ENCODE results near the gene DHFR2.
A peak's percentile ranks its signal among the peaks of the same experiment; 100 is the strongest.
"Not testable (repeated sequence)": the region's sequence is repeated elsewhere in the genome, so short reads cannot be mapped to it uniquely, and the experiment has no call there.

The DHFR2 gene

DNA sequence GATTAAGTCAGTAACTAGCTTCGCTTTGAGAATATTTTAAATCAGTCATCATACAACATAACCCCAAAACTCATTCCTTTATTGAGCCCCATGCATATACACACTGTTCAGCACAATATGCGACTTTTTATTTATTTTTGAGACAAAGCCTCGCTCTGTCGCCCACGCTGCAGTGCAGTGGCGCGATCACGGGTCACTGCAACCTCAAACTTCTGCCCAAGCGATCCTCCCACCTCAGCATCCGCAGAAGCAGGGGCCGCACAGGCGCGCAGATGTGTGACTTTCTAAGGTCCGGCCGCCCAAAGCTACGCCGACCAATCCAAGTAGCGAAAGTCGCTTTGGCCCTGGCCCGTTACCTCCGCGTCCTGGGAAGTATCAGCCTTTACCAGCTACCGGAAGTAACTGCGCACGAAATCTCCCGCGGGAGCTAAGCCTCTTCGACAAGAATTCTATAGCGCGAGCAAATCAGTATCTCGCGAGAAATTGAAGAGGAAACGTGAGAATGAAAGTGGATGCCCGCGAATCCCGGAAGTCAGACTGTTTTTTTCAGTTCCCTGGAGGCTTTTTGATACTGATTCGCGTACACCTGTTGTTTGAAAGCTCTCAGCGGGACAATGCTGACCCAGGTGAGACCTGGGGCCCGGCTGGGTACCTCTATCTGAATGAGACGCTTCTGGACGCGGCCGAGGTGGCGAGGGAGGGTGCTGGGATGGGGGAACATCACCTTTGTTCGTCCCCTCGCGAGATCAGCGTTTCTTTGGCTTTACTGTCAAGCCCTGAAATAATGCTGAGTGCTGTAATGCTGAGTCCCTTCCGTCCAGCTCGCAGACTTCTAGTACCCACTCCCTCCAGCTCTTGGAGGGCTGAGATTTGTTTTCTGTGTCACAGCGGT is at the start of gene DHFR2, which contains the start of gene NSUN3:
Gene DHFR2, minus strand, starts transcription at position 404 of the 892 bp plus-strand sequence. CDS start 1,405 bp downstream, outside the sequence.
Gene NSUN3, plus strand, starts transcription at position 549 of the 892 bp plus-strand sequence. Its CDS starts 66 bp downstream, at position 615.
- Histone ChIP-seq H3K4me3 (ENCODE audit: low read depth, low read length) (peak within 1 kb of the TSS; percentile 73), H3K36me3 (ENCODE audit: control insufficient read depth, insufficient read depth, low read length) (no peaks in the 10 kb centered on the region), H3K9me3 (ENCODE audit: control insufficient read depth, insufficient read depth, low read length) (no peaks in the 10 kb centered on the region), H3K27me3 (ENCODE audit: control insufficient read depth, insufficient read depth, low read length) (no peaks in the 10 kb centered on the region), H3K4me1 (ENCODE audit: control insufficient read depth, insufficient read depth, low read length) (peaks cover 4% of the 10 kb centered on the region), H3K9ac (ENCODE audit: low read depth, low read length) (peak within 1 kb of the TSS; percentile 91)

DNA sequence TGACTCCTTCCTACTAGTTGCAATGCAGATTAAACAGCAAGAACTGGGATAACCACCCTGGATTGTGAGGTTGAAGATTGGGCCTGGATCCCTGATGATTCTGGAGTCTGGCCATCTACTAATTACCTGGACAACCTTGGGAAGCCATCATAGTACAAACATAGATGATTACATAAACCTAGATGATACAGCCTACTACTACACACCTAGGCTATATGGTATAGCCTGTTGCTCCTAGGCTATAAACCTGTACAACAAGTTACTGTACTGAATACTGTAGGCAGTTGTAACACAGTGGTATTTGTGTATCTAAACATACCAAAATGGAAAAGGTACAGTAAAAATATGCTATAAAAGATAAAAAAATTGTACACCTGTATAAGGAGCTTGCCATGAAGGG is 48.1 kb upstream of the DHFR2 start:
- no peaks in the 10 kb centered on the region for H3K27me3 ChIP-seq (ENCODE audit: control insufficient read depth, insufficient read depth, low read length)
- no peak overlapping the region for H3K9ac ChIP-seq (ENCODE audit: low read depth, low read length)
- no peak overlapping the region for H3K4me3 ChIP-seq (ENCODE audit: low read depth, low read length)
- H3K4me1 ChIP-seq (ENCODE audit: control insufficient read depth, insufficient read depth, low read length) = no peaks in the 10 kb centered on the region
- H3K36me3 ChIP-seq (ENCODE audit: control insufficient read depth, insufficient read depth, low read length) = peaks cover 3% of the 10 kb centered on the region
- H3K9me3 ChIP-seq (ENCODE audit: control insufficient read depth, insufficient read depth, low read length) = no peaks in the 10 kb centered on the region

DNA sequence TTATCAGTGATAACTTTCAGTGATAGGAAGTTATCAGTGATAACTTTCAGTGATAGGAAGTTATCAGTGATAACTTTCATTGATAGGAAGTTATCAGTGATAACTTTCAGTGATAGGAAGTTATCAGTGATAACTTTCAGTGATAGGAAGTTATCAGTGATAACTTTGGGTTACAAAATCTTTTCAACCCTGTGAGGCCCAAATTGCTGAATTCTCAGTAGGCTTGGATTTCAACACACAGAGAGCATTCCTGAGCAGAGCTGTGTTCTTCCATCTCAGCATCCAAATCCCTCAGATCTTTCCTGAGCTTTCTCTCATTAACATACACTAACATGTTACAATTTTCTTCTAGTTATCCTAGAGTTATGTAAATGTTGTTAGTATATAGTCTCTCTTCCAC is 47.5 kb upstream of the DHFR2 start:
- not testable (repeated sequence) for H3K4me3 ChIP-seq (ENCODE audit: low read depth, low read length); H3K4me1 ChIP-seq (ENCODE audit: control insufficient read depth, insufficient read depth, low read length); H3K27me3 ChIP-seq (ENCODE audit: control insufficient read depth, insufficient read depth, low read length); H3K36me3 ChIP-seq (ENCODE audit: control insufficient read depth, insufficient read depth, low read length); H3K9me3 ChIP-seq (ENCODE audit: control insufficient read depth, insufficient read depth, low read length); H3K9ac ChIP-seq (ENCODE audit: low read depth, low read length)

DNA sequence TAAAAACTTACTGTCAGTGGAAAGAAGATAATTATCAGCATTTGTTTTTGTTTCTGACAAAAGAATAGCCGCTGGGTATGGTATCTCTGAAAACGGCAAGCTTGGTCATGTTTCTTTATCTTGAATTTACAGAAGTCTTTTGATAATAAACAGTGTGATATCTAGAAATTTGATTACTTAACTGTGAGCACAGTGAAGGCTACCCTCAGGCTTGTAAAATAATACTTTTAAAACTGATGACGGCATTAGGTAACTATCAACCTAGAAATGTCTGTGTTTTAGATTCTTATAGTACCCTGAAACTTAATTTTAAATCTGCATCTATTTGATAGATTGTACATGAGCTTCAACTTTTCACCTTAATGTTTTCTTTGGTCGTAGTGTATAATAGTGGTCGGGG is 43.6 kb upstream of the DHFR2 start:
- H3K4me1 ChIP-seq (ENCODE audit: control insufficient read depth, insufficient read depth, low read length) = no peaks in the 10 kb centered on the region
- H3K4me3 ChIP-seq (ENCODE audit: low read depth, low read length) = no peak overlapping the region
- H3K36me3 ChIP-seq (ENCODE audit: control insufficient read depth, insufficient read depth, low read length) = peaks cover 3% of the 10 kb centered on the region
- H3K9me3 ChIP-seq (ENCODE audit: control insufficient read depth, insufficient read depth, low read length) = no peaks in the 10 kb centered on the region
- no peak overlapping the region for H3K9ac ChIP-seq (ENCODE audit: low read depth, low read length)
- no peaks in the 10 kb centered on the region for H3K27me3 ChIP-seq (ENCODE audit: control insufficient read depth, insufficient read depth, low read length)

DNA sequence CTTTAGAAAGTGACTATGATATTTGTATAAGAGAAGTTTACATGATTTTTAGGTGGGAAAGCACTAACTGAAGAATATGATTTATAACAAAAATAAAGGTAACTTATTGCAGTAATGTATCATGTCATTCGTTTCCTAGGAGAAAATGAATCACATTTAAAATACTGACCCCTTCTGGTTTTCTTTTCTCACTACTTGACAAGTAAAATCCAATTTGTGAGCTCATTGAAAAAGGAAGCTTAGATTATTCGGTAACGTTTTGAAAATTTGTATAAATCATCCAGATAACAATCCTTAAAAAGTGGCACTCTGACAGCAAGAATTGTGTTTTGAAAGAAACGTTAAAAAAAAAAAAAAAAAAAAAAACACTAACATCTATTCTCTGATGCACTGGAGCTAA is 39.1 kb upstream of the DHFR2 start:
- no peak overlapping the region for H3K4me3 ChIP-seq (ENCODE audit: low read depth, low read length)
- no peaks in the 10 kb centered on the region for H3K4me1 ChIP-seq (ENCODE audit: control insufficient read depth, insufficient read depth, low read length)
- no peak overlapping the region for H3K9ac ChIP-seq (ENCODE audit: low read depth, low read length)
- no peaks in the 10 kb centered on the region for H3K27me3 ChIP-seq (ENCODE audit: control insufficient read depth, insufficient read depth, low read length)
- H3K36me3 ChIP-seq (ENCODE audit: control insufficient read depth, insufficient read depth, low read length) = no peaks in the 10 kb centered on the region
- H3K9me3 ChIP-seq (ENCODE audit: control insufficient read depth, insufficient read depth, low read length) = no peaks in the 10 kb centered on the region

DNA sequence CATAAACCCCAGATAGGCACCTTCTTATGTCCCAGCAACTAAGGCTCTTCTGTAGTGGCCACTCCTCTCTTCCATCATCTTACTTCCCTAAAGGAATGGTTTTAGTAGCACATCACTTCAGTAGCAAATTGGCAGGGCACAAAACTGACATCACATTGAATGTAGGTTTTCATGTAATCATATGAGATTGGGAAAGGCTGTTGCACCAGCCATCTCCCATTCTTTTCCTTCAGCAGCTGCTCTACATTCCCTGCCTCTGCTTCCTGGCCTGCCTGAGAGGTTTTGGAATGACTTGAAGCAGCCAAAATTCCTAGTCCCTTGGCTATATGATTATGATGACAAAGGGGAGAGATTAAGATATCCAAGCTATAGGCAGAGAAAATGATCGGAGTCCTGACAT is 36.6 kb upstream of the DHFR2 start:
- H3K9me3 ChIP-seq (ENCODE audit: control insufficient read depth, insufficient read depth, low read length) = no peaks in the 10 kb centered on the region
- H3K4me3 ChIP-seq (ENCODE audit: low read depth, low read length) = no peak overlapping the region
- H3K4me1 ChIP-seq (ENCODE audit: control insufficient read depth, insufficient read depth, low read length) = no peaks in the 10 kb centered on the region
- no peak overlapping the region for H3K9ac ChIP-seq (ENCODE audit: low read depth, low read length)
- peaks cover 5% of the 10 kb centered on the region for H3K36me3 ChIP-seq (ENCODE audit: control insufficient read depth, insufficient read depth, low read length)
- H3K27me3 ChIP-seq (ENCODE audit: control insufficient read depth, insufficient read depth, low read length) = no peaks in the 10 kb centered on the region

DNA sequence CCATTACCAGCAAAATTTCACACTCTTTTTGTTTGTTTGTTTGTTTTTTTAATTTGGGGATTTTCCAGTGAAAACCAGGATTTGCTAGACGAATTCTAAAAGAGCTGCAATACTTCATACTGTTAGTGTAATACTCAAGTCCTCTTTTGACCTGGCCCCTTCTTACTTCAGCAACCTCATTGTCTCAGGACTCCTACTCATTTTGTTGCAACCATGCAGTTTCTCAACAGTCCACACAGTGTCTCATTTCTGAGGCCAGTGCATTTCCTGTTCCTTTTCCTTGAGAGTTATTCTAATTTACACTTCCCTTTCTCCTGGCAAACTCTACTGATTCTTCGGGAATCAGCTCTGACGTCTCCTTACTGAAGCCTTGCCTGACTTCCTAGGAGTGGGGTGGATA is 35.7 kb upstream of the DHFR2 start:
- Histone ChIP-seq H3K36me3 (ENCODE audit: control insufficient read depth, insufficient read depth, low read length) (peaks cover 5% of the 10 kb centered on the region), H3K9me3 (ENCODE audit: control insufficient read depth, insufficient read depth, low read length) (no peaks in the 10 kb centered on the region), H3K9ac (ENCODE audit: low read depth, low read length) (no peak overlapping the region), H3K4me1 (ENCODE audit: control insufficient read depth, insufficient read depth, low read length) (no peaks in the 10 kb centered on the region), H3K27me3 (ENCODE audit: control insufficient read depth, insufficient read depth, low read length) (no peaks in the 10 kb centered on the region), H3K4me3 (ENCODE audit: low read depth, low read length) (no peak overlapping the region)

DNA sequence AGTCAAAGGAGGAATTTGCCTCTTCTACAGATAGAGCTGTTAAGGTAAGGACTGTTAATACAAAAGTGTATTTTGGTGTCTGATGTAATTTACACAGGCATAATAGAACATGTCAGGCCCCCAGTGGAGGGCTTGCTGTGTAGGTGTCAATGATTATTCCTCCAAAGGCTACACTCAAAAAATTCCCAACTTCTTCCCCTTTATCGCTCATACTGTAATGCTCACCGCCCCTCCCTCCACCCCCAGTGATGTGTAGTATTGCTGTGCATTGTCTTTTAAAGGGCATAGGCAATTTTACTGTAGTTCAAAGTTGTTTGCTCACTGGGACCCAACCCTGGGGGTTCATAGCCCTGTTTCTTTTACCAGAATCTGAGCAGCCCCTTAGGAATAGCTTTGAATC is 32.4 kb upstream of the DHFR2 start:
- Histone ChIP-seq H3K9me3 (ENCODE audit: control insufficient read depth, insufficient read depth, low read length) (no peaks in the 10 kb centered on the region), H3K36me3 (ENCODE audit: control insufficient read depth, insufficient read depth, low read length) (peaks cover 5% of the 10 kb centered on the region), H3K4me3 (ENCODE audit: low read depth, low read length) (no peak overlapping the region)

DNA sequence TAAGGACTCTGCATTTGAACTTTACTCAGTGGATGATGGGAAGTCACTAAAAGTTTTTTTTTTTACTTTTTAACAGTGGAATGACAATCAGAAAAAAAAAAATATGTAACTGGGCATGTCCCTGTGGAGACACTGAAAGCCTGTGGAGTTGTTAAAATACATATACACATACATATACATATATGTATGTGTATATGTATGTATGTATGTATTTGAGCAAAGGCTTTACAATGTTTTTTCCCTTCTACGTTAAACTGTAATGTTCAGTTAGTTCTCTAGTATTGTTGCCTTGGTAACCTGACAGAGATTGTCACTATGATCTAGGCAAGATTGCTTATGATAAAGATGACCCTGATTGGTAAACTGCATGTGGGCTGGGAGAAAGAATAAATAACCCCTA is 30.4 kb upstream of the DHFR2 start:
- Histone ChIP-seq H3K4me3 (ENCODE audit: low read depth, low read length) (no peak overlapping the region), H3K27me3 (ENCODE audit: control insufficient read depth, insufficient read depth, low read length) (no peaks in the 10 kb centered on the region), H3K9ac (ENCODE audit: low read depth, low read length) (no peak overlapping the region), H3K4me1 (ENCODE audit: control insufficient read depth, insufficient read depth, low read length) (no peaks in the 10 kb centered on the region), H3K36me3 (ENCODE audit: control insufficient read depth, insufficient read depth, low read length) (peaks cover 5% of the 10 kb centered on the region), H3K9me3 (ENCODE audit: control insufficient read depth, insufficient read depth, low read length) (no peaks in the 10 kb centered on the region)

More for the DNA sequence above, 32.4 kb upstream of the DHFR2 start:
- no peak overlapping the region for H3K9ac ChIP-seq (ENCODE audit: low read depth, low read length)
- no peaks in the 10 kb centered on the region for H3K4me1 ChIP-seq (ENCODE audit: control insufficient read depth, insufficient read depth, low read length)
- no peaks in the 10 kb centered on the region for H3K27me3 ChIP-seq (ENCODE audit: control insufficient read depth, insufficient read depth, low read length)

DNA sequence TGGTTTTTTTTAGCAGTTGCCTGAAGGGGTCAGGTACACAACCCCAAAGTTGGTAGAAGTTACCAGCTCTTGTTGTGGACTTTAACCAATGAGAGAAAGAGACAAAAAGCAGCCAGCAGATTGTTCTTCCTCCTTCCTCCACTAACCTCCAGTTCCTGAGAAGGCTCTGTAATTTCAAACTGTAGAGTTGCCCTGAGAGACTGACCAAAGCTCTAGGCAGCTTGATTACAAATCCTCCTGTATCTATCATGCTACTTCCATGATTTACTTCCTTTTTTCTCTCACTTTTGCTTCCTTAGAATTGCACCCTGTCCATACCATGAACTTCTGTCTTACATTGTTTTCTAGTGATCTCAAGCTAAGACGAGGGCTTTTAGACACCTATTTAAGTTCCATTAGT is 29.4 kb upstream of the DHFR2 start:
- H3K4me1 ChIP-seq (ENCODE audit: control insufficient read depth, insufficient read depth, low read length) = no peaks in the 10 kb centered on the region
- H3K27me3 ChIP-seq (ENCODE audit: control insufficient read depth, insufficient read depth, low read length) = no peaks in the 10 kb centered on the region
- peaks cover 5% of the 10 kb centered on the region for H3K36me3 ChIP-seq (ENCODE audit: control insufficient read depth, insufficient read depth, low read length)
- H3K4me3 ChIP-seq (ENCODE audit: low read depth, low read length) = no peak overlapping the region
- H3K9me3 ChIP-seq (ENCODE audit: control insufficient read depth, insufficient read depth, low read length) = no peaks in the 10 kb centered on the region
- no peak overlapping the region for H3K9ac ChIP-seq (ENCODE audit: low read depth, low read length)

DNA sequence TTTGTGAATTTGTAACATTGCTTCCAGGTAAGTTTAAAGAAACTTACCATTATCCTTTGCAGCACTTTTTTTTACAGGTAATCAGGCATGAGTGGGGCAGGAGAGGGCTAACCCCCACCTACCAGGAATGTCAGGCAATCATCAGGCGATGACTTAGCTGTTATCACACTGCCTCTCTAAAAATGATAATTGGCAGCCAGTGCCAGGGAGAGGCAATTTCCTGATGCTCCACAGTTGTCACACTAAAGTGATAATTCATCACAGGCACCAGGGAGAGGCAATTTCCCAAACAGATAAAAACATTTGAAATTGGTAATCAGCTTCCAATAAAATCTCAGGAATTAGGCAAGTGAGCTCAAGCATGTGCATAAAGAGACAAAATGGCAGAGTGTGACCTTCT is 26.4 kb upstream of the DHFR2 start:
- Histone ChIP-seq H3K27me3 (ENCODE audit: control insufficient read depth, insufficient read depth, low read length) (no peaks in the 10 kb centered on the region), H3K4me1 (ENCODE audit: control insufficient read depth, insufficient read depth, low read length) (no peaks in the 10 kb centered on the region), H3K9me3 (ENCODE audit: control insufficient read depth, insufficient read depth, low read length) (no peaks in the 10 kb centered on the region), H3K36me3 (ENCODE audit: control insufficient read depth, insufficient read depth, low read length) (no peaks in the 10 kb centered on the region), H3K4me3 (ENCODE audit: low read depth, low read length) (no peak overlapping the region), H3K9ac (ENCODE audit: low read depth, low read length) (no peak overlapping the region)

DNA sequence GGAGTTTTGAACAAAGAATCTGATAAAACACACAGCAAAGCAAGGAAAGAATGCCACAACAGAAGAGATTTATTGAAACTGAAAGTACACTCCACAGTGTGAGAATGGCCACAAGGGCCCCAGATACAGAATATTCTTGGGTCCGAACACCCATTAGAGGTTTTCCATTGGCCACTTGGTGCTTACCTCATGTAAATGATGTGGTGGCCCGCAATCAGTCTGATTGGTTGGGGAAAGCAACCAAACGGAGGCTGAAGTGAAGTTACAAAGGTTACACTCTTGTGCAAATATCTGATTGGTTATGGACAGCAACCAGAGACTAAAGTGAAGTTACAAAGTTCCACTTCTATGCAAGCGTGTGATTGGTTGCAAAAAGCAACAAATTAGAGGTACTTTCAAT is 20.5 kb upstream of the DHFR2 start:
- Histone ChIP-seq H3K9me3 (ENCODE audit: control insufficient read depth, insufficient read depth, low read length) (no peaks in the 10 kb centered on the region), H3K36me3 (ENCODE audit: control insufficient read depth, insufficient read depth, low read length) (no peaks in the 10 kb centered on the region), H3K4me1 (ENCODE audit: control insufficient read depth, insufficient read depth, low read length) (peaks cover 2% of the 10 kb centered on the region)

More for the DNA sequence above, 20.5 kb upstream of the DHFR2 start:
- no peaks in the 10 kb centered on the region for H3K27me3 ChIP-seq (ENCODE audit: control insufficient read depth, insufficient read depth, low read length)
- H3K4me3 ChIP-seq (ENCODE audit: low read depth, low read length) = no peak overlapping the region
- no peak overlapping the region for H3K9ac ChIP-seq (ENCODE audit: low read depth, low read length)
